BE2C (cell line): Measurements from ENCODE around the gene AP2A1.

ENCODE experiments used
- DNase-seq: peaks from one replicate; pipeline ENCODE4 v3.0.0-alpha.2; 2020
- H3K27me3 ChIP-seq: fragments of 250-450 bp; sonication (Bioruptor Pico); 2 replicates; pipeline ENCODE4 v1.5.1; 2020; ENCODE audit warnings: mild to moderate bottlenecking
- H3K36me3 ChIP-seq: fragments of 250-450 bp; sonication (Bioruptor Pico); 2 replicates; pipeline ENCODE4 v1.5.1; 2020; ENCODE audit warnings: mild to moderate bottlenecking
- H3K4me1 ChIP-seq: fragments of 250-450 bp; sonication (Bioruptor Pico); 2 replicates; pipeline ENCODE4 v1.5.1; 2020
- H3K4me3 ChIP-seq: 2 replicates; pipeline ENCODE4 v1.5.1; 2011; ENCODE audit warnings: low read depth, low read length
- H3K9me3 ChIP-seq: fragments of 250-450 bp; sonication (Bioruptor Pico); 2 replicates; pipeline ENCODE4 v1.5.1; 2020
- TF ChIP-seq, protein P1 (sequence below): IDR thresholded peaks from 2 replicates; pipeline ENCODE4 v1.5.1; 2012; ENCODE audit warnings: mild to moderate bottlenecking, low read depth, low read length

AP2A1 gene

GRCh38 chr19:49767967-49768581 lies 1.3 kb downstream of the AP2A1 start:
- Histone ChIP-seq H3K27me3 (no peaks in the 10 kb centered on the region), H3K9me3 (no peaks in the 10 kb centered on the region), H3K4me3 (peak overlapping the region; percentile 88), H3K4me1 (0 out of 2 replicates have a peak, but pooled peaks cover 3% of the 10 kb centered on the region), H3K36me3 (no peaks in the 10 kb centered on the region)
- TF ChIP-seq, protein P1, sequence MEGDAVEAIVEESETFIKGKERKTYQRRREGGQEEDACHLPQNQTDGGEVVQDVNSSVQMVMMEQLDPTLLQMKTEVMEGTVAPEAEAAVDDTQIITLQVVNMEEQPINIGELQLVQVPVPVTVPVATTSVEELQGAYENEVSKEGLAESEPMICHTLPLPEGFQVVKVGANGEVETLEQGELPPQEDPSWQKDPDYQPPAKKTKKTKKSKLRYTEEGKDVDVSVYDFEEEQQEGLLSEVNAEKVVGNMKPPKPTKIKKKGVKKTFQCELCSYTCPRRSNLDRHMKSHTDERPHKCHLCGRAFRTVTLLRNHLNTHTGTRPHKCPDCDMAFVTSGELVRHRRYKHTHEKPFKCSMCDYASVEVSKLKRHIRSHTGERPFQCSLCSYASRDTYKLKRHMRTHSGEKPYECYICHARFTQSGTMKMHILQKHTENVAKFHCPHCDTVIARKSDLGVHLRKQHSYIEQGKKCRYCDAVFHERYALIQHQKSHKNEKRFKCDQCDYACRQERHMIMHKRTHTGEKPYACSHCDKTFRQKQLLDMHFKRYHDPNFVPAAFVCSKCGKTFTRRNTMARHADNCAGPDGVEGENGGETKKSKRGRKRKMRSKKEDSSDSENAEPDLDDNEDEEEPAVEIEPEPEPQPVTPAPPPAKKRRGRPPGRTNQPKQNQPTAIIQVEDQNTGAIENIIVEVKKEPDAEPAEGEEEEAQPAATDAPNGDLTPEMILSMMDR: no peak
- DNase-seq: no peak

DNA sequence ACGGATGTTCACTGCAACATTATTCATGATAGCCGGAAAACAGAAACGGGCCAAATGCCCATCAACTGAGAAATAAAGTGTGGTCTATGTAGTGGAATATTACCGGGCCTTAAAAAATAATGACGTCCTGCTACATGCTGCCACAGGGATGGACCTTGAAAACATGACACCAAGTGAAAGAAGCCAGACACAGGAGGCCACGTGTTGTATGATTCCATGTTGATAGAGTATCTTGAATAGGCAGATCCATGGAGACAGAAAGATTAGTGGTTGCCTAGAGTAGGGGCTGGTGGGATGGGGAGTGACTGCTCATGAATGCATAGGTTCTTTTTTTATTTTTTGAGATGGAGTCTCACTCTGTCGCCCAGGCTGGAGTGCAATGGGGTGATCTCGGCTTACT lies 3.7 kb downstream of the AP2A1 start:
- TF ChIP-seq, protein P1: no peak
- Histone ChIP-seq H3K9me3 (no peaks in the 10 kb centered on the region), H3K4me1 (0 out of 2 replicates have a peak, but pooled peaks cover 3% of the 10 kb centered on the region), H3K36me3 (no peaks in the 10 kb centered on the region), H3K27me3 (no peaks in the 10 kb centered on the region), H3K4me3 (no peak overlapping the region)
- DNase-seq: no peak

DNA sequence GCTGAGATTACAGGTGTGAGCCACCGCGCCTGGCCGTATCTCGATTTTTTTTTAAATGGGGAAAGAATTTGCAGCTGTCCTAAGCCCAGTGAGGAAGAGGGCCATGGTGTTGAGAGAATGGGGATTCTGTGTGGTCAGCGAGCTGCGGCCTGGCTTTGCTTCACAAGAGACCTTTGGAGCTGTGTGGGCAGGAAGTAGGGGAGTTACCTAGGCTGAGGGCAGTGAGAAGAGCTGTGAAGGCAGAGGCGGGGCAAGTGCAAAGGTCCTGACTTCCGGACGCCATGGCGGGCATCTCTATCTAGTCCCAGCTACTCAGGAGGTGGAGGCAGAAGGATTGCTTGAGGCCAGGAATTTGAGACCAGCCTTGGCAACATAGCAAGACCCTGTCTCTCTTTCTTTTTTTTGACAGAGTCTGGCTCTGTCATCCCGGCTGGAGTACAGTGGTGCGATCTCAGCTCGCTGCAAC lies 4.9 kb downstream of the AP2A1 start:
- Histone ChIP-seq H3K36me3 (no peaks in the 10 kb centered on the region), H3K27me3 (no peaks in the 10 kb centered on the region), H3K4me3 (no peak overlapping the region), H3K4me1 (0 out of 2 replicates have a peak, but pooled peaks cover 3% of the 10 kb centered on the region), H3K9me3 (no peaks in the 10 kb centered on the region)
- DNase-seq: no peak
- TF ChIP-seq, protein P1: no peak

DNA sequence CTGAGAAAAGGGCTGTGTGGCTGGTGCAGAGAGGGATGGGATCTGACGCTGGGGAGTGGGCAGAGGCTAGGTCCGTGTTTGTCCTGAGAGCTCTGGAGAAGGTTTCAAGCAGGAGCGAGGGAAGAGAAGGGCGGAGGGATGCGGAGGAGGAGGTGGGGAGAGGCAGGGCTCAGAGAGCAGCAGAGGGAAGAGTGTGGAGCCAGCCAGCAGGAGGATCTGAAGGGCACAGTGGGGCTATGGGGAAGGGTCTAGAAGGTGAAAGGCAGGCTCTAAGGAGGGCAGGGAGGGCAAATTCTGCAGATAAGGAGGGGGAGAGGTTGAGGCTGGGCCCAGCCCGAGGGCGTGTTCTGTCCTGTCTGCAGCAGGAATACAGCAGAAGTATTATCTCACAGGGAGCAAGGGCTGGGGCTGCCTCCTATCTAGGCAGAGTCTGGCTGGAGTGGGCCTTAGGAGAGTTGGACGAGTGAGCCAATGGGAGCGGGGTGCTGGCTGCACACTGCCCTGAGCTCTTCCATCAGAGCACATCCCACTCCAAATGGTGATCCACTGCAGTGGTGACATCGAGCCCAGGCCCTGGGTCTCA lies 6.1 kb downstream of the AP2A1 start:
- Histone ChIP-seq H3K36me3 (no peaks in the 10 kb centered on the region), H3K27me3 (no peaks in the 10 kb centered on the region), H3K4me3 (no peak overlapping the region), H3K9me3 (no peaks in the 10 kb centered on the region), H3K4me1 (no peaks in the 10 kb centered on the region)
- TF ChIP-seq, protein P1: no peak
- DNase-seq: no peak

- no peaks in the 10 kb centered on the region for H3K27me3 ChIP-seq
- no peak for DNase-seq
- no peak overlapping the region for H3K4me3 ChIP-seq
- H3K9me3 ChIP-seq: no peaks in the 10 kb centered on the region
- TF ChIP-seq, protein P1: no peak
- no peaks in the 10 kb centered on the region for H3K36me3 ChIP-seq
- no peaks in the 10 kb centered on the region for H3K4me1 ChIP-seq
Measured at GRCh38 chr19:49773663-49774350, 7.0 kb downstream of the AP2A1 start.

GRCh38 chr19:49774969-49775368 lies 8.2 kb downstream of the AP2A1 start:
- Histone ChIP-seq H3K36me3 (no peaks in the 10 kb centered on the region), H3K27me3 (no peaks in the 10 kb centered on the region), H3K4me1 (no peaks in the 10 kb centered on the region), H3K4me3 (no peak overlapping the region), H3K9me3 (no peaks in the 10 kb centered on the region)
- TF ChIP-seq, protein P1: no peak
- DNase-seq: no peak
